IPS-18c (cell line): ENCODE results near the gene KCNN4.

Experiments
- H3K4me3 ChIP-seq: 2 replicates; pipeline ENCODE4 v1.7.0; 2013; ENCODE audit warnings: low read depth, mild to moderate bottlenecking, low read length, moderate library complexity; ENCODE audit not compliant: insufficient read depth
- H3K9me3 ChIP-seq: one replicate; pipeline ENCODE4 v1.6.1; 2013; ENCODE audit warnings: mild to moderate bottlenecking, low read length, moderate library complexity; ENCODE audit not compliant: control insufficient read depth, insufficient read depth

The KCNN4 gene

DNA sequence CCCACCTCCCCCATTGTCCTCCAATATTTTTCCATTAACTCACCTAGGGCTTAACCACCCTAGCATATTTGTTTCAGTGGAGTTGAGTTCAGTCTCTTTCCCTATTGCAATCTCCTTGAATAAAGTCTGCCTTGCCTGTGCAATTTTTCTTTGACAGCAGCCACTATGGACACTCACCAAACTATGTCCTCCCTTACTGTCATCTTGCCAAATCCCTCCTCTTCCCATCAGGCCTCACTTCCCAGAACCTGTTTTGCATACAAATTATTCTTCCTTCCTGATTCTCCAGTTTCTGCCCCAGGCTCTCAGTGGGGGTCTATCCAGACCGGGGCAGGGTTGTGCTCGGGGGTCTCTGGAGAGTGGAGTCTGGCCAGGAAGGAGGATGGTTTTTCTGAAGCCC is 23.7 kb upstream of the KCNN4 start:
- no peak overlapping the region for H3K4me3 ChIP-seq
- H3K9me3 ChIP-seq = no peaks in the 10 kb centered on the region

DNA sequence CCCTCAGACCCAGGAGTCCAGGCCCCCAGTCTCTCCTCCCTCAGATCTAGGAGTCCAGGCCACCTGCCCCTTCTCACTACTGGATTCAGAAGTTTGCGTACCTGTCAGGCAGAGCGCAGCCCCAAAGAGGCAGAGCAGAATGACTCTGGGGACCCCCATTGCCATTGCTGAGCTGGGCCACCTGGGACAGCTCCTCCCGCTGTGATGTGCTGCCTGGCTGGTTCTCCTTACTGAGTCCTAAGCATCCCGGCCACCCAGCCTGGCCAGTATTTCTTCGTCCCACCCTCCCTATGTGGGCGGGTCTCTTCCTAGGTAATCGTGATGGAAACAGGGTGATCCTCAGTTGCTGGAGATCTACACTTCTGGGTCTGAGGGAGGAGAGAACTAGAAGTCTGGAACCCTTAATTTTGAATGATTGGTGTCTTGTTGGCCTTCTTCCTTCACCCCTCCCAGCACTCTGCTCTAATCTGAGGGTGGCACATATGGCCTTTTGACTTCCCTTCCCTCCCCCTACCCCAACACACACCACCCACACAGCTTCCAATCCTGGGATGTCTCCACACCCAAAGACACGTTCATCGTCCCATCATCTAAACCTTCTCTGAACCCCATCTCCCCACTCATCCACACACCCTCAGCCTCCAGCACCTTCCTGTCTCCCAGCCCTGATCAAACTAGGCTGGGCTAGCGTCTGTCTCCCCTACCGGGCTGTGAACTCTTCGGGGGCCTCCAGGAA is 21.6 kb upstream of the KCNN4 start, which contains the start of gene LYPD5:
Gene LYPD5, minus strand, starts transcription at position 232 of the 736 bp plus-strand sequence. Its CDS starts 67 bp downstream, at position 165.
- H3K4me3 ChIP-seq = no peak within 1 kb of the TSS
- H3K9me3 ChIP-seq = no peaks in the 10 kb centered on the region

DNA sequence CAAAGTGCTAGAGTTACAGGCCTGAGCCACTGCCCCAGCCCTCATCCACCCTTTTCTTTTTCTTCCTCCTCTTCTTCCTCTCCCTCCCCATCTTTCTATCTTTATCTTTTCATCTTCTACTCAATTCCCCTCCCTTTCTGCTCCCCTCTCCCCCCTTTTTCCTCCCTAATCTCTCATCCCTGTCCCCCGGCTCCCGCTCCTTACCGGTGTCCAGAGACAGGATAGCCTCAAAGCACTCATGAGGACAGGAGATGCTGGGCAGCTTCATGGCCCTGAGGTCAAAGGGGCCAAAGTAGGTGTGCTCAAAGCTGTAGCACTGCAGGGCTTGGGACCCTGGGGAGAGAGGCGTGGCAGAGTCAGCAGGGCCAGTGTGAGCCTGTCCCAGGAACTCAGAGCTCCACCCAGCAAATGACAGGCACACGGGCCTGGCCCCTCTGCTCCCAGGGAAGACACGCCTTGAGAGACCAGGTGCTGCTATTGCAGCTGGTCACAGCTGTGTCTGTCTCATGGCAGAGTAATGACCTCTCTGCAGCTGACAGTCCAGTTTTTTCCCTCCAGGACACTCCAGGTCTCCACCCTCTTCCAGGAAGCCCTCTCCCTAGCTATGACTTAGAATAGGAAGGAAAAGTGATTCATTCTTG is 18.8 kb upstream of the KCNN4 start:
- peak overlapping the region; percentile 72; the same call in 1 of the 2 replicates for H3K4me3 ChIP-seq
- no peaks in the 10 kb centered on the region for H3K9me3 ChIP-seq

DNA sequence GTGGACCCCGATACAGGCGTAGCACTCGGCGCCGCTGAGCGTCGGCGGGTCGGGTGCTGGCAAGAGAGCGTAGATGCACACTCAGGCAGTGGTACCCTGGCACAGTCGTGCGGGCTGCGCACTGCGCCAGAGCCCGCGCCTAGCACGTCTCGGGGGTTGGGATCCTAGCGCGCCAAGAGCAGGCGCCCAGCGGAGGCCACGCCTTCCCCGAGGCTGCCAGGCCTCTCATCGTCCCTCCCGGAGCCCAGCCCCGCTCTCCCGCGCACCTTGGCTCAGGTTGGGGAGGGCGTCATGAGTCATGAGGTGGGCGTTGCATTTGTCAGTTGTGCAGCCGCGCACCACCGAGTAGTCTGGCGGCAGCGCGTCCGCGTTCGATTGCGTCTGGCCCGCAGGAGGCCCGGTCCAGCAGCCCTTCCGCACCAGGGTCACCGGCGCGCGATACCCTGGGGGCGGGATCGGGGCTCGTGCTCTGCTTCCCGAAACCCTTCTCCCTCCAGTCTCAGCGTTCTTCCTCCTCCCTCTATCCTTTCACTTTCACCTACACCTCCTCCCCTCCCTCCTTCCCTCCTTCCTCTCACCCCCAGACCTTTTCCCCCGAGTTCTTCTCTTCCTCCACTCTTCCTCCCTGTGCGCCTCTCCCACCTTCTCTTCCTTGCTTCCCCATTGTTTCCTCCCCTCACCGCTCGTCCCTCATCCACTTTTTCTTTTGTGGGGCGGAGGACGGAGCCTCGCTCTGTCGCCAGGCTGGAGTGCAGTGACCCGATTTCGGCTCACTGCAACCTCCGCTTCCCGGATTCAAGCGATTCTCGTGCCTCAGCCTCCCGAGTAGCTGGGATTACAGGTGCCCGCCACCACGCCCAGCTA is 18.0 kb upstream of the KCNN4 start:
- no peaks in the 10 kb centered on the region for H3K9me3 ChIP-seq
- H3K4me3 ChIP-seq = peak overlapping the region; percentile 72

DNA sequence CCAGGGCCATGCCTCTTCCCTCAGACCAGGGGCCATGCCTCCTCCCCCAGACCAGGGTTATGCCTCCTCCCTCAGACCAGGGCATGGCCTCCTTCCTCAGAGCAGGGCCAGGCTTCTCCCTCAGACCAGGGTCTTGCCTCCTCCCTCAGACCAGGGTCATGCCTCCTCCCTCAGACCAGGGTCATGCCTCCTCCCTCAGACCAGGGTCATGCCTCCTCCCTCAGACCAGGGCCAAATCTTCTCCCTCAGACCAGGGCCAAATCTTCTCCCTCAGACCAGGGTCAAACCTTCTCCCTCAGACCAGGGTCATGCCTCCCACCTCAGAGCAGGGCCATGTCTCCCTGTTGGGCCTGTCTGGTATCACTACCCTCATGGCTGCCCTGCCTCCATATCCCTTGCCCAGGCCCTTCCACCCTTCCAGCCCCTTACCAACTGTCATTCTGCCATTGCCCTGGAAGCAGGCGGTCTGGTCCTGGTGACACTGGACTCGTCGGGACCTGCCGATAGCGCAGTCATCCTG is 17.3 kb upstream of the KCNN4 start:
- Histone ChIP-seq H3K9me3 (no peaks in the 10 kb centered on the region), H3K4me3 (peak overlapping the region; percentile 72)

DNA sequence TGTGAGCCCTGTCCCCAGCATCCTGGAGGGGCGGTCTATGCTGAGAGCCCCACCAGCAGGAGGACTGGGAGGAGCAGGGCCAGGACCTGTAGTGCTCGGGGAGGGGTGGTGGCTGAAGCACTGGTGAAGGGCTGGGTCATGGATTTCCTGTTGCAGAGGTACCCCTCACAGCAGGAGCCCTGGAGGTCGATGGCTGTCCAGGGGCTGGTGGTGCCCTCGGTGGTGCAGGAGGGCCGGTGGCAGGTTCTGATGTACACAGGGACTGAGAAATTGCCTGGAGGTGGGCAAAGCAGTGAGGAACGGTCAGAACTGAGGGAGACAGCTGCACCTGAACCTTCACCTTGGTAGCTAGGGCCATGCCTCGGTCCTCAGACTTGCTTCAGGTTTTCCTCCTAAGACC is 16.8 kb upstream of the KCNN4 start:
- H3K9me3 ChIP-seq = no peaks in the 10 kb centered on the region
- no peak overlapping the region for H3K4me3 ChIP-seq

DNA sequence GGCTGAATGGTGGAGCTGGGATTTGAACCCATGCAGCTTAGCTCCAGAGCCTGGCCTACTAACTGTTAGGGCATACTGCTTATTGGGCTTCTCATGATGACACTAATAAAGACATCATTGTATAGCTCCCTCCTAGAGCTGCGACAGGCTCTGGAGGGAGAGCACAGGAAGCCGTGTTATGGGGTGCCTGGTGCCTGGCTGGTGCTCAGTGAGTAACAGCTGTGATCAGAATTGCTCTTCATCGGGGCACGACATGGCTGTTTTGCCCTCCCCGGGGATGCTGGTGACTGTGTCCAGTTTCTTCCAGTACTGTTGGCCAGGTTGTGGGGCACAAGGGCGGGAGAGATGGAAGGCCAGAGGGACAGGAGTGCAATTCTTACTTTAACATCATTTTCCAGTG is 16.3 kb upstream of the KCNN4 start:
- Histone ChIP-seq H3K4me3 (no peak overlapping the region), H3K9me3 (no peaks in the 10 kb centered on the region)

DNA sequence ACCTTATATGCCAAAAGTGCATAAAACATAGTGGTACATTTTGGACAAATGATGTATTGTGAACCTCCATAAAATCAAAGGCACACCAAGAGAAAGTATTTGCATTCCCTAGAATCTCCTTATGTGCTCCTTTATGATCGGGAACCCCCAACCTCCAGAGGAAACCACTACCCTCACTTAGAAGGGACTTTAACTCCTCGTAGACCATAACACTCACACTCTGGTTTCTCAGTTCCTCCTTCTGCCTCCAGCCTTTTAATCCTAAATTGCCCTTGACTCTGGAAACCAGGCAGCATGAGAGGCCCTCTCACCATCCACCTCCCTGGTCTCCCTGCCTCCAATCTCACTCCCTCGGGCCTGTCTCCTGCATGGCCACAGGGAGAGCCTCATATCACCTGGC is 9.8 kb upstream of the KCNN4 start:
- H3K9me3 ChIP-seq = peaks cover 2% of the 10 kb centered on the region
- no peak overlapping the region for H3K4me3 ChIP-seq

DNA sequence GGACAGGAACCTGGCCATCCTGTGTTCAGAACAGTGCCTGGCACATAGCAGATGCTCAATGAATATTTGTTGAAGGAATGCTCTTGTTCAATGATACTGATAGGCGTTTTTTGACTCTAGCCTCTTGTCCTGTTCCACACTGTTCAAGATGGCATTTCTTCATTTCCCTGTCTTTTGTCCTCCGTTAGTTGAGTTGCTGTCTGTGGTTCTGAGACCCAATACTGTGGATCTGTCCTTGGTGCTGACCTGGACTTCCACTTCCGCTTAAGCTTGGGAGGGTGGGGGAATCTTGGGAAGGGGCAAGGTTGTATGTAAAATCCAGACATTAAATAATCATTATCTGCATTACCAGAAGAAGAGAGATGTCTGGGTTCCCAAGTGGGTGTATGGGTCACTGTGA is 8.3 kb upstream of the KCNN4 start:
- Histone ChIP-seq H3K4me3 (no peak overlapping the region), H3K9me3 (peaks cover 2% of the 10 kb centered on the region)

DNA sequence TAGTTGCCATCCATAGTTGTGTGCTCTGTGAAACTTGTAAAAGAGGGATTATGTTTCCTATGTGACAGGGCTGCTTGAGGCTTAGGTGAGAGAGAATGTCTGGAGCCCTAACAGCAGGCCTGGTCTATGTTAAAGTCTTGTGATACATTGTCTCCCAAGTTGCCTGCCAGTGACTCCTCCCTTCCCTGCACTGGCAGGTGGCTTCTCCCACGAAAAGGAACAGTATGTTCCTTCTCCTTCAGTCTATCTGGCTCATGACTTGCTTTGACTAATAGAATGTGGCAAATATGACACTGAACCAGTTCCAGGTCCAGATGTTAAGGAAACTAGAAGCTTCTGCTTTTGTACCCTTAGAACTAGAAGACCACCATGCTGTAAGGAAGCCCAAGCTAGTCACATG is 5.9 kb upstream of the KCNN4 start:
- Histone ChIP-seq H3K4me3 (no peak overlapping the region), H3K9me3 (peaks cover 2% of the 10 kb centered on the region)

DNA sequence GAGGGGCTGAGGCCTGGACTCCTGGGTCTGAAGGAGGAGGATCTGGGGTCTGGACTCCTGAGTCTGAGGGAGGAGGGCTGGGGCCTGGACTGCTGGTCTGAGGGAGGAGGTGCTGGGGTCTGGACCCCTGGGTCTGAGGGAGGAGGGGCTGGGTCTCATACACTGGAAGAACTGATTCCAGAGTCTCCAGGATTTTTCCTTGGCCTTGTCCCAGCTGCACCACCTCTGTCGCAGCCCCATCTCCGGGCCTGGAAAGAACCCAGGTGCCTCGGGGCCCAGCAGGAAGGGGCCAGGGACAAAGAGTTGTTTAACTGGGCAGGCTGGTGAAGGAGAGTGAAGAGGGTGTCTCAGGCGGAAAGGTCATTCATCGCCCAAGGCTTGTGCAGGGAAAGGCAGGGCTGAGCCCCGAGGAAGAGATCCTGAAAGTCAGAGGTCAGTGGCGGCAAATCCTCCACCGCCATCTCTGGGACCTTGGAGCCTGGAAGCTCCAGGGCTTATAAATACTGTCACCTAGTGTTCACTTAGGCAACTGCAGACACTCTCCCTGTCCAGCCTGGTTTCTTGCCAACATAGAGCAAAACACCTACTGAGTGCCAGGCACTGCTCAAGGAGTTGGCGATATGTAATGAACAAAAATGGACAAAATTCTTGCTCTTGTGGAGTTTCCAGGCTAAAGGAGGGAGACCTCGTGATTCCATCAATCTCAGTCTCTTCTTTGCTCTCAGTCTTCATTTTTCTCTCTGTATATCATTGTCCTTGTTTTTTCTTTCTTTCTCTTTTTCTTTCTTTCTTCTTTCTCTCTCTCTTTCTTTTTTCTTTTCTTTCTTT is 4.4 kb upstream of the KCNN4 start:
- Histone ChIP-seq H3K4me3 (no peak overlapping the region), H3K9me3 (peaks cover 2% of the 10 kb centered on the region)

DNA sequence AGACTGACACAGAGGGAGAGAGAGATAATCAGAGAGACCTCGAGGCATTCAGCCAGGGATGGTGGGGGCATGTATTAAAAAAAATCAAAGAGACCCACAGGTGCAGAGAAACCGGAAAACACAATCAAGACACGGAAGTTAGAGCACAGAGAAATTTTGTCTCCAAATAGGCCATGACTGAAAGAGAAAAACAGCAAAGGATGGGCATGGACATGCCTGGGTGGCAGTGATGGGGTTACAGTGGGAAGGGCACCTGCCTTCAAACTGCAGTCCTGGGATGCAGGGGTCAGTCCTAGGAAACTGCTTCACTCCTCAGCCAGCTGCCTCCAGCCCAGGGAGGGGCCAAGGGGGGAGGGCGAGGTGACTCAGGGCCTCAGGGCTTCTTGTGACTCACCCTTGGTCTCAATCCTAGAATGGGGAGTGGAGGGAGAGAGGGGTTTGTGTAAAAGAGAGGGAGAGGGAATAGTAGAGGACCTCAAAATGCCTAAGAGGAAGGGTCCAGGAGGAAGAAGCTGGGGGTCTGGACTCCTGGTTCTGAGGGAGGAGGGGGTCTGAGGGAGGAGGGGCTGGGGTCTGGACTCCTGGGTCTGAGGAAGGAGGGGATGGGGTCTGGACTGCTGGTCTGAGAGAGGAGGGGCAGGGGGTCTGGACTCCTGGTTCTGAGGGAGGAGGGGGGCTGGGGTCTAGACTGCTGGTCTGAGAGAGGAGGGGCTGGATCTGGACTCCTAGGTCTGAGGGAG is 3.6 kb upstream of the KCNN4 start:
- no peak overlapping the region for H3K4me3 ChIP-seq
- peaks cover 2% of the 10 kb centered on the region for H3K9me3 ChIP-seq

DNA sequence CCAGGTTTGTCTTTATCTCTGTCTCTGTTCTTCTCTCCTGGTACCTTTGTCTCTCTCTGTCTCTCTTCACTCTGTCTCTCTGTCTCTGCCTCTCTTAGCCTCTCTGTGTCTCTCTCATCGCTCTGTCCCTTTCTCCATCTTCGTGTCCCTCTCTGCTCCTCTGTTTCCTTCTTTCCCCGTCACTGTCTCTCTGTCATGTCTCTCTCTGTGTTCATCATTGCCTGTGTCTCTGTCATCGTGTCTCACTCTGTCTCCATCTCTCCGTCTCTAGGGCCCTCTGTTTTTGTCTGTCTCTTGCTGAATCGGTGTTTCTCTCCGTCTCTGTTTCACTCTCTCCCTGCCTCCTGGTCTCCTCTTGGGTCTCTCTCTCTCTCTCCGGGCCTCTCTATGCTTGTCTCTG is 2.9 kb upstream of the KCNN4 start:
- Histone ChIP-seq H3K9me3 (peaks cover 1% of the 10 kb centered on the region), H3K4me3 (no peak overlapping the region)

DNA sequence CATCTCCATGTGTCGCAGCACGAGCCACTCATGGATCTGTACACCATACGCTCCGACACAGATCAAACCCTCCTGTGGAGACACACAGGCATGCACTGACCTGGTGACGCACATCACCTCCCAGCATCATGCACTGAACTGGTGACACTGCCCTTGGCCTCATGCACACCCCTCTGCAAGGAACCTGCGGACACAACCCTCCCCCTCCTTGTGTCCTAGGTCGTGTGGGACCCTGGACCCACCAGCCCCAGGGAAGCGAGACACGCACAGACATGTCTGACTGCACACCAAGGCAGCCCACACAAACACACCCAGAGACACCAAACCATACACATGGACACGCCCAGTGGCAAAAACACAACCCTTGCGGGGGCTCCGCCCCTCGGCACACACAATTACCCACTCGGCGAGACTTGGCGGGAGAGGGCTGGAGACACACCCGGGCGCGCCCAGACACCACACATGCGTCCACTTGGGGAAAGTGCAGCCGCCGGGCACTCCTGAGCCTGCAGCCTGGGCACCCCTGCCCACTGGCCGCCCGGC is 2.0 kb upstream of the KCNN4 start:
- no peak overlapping the region for H3K4me3 ChIP-seq
- no peaks in the 10 kb centered on the region for H3K9me3 ChIP-seq

DNA sequence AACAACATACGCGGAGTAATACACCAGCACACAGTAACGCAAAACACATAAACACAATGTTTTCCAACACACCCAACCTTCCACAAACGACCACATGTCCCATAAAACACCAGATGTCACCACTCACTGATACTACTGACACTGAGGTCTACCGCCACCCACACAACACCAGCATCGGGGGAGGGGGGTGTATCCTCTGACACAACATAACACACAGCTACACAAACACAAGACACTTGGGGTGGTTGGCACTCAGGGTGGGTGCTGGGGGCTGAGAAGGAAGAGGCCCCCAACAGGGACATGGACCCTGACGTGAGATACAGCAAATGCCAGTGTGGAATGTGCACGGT is 1.5 kb upstream of the KCNN4 start:
- H3K4me3 ChIP-seq = no peak overlapping the region
- no peaks in the 10 kb centered on the region for H3K9me3 ChIP-seq

DNA sequence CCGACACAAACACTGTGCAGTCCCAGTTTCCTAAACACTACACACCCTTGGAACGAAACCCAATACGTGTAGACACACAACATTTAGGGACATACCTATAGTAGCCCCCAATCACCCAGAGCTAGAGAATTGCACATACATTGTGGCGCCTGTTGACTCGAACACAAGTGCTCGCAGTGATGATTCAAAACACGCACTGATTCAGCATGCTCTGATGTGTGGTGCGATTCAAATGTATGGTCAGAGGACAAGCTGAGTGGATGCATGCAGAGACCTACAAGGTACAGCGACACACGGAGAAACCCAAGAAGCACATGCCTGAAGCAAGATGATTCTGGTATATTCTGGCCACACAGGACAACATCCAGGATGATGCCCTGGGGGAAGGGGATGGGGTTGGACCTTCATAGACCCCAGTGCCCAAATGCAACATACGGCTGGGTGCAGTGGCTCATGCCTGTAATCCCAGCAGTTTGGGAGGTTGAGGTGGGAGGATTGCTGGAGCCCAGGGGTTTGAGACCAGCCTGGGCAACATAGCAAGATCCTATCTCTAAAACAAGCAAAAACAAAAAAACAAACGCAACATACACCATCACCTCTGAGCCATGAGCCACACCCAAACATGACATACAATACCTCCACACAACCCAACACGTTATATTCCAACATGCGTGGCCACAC is 997 bp upstream of the KCNN4 start:
- Histone ChIP-seq H3K9me3 (no peaks in the 10 kb centered on the region), H3K4me3 (no peak overlapping the region)
